Glomerular endothelial cell (primary cell): Measurements from ENCODE around the gene TNS3. TPM values are rescaled to one million over a fixed set of nuclear protein-coding genes. Genes with fewer than 3 reads are reported as not detected.
"Not testable (repeated sequence)": the region's sequence is repeated elsewhere in the genome, so short reads cannot be mapped to it uniquely, and the experiment has no call there.

Experiments
- DNase-seq: peaks from one replicate; pipeline ENCODE4 v3.0.0-alpha.2; 2011; ENCODE audit warnings: low read depth, low spot score; ENCODE audit errors: extremely low read depth
- total RNA-seq: library from RNA; depleted of rRNA; stranded (reverse); fragments of >200 nt; gene quantifications from 2 replicates; pipeline ENCODE4 v1.2.3, GENCODE V29; 2015

TNS3 gene
- total RNA-seq, 1 donor from 2014 or later = 62.3 TPM

- DNase-seq = no peak
Measured at GRCh38 chr7:47277321-47277781, 304.6 kb downstream of the TNS3 start.

DNA sequence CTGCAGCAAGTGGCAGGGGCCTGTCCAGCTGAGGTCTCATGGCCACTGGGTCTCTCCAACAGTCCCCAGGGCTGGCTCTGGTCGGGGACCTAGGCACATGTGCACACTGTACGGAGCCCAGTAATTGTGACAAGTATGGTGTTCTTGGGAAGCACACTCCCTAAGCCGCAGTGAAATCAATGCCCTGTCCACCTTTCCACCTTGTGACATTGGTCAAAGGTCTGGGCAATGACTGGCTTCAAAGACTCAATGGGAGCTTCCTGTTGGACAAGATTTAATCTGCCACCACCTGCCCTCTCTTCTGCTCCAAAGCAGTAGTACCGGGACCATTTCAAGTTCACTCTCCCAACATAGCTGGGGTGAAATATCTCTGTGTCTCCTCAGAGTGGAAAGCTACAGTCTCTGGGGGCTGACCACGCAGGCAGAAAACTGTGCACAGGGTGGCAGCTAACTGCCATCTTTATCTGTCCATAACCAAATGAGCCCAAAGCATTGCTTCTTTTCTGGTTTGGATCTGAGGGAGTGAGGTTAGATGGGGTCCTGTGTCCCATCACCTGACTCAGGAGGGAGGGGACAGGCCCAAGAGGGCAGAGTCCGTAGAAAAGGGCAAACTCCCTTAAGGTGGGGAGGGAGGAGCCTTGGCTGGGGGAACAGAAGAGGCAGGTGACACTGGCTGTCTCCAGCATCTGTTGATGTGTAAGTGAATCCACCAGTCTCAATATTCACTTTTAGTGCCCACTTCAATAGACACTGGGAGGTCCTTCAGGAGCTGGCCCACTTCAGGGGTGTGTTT, 307.7 kb downstream of the TNS3 start:
- DNase-seq = no peak

DNA sequence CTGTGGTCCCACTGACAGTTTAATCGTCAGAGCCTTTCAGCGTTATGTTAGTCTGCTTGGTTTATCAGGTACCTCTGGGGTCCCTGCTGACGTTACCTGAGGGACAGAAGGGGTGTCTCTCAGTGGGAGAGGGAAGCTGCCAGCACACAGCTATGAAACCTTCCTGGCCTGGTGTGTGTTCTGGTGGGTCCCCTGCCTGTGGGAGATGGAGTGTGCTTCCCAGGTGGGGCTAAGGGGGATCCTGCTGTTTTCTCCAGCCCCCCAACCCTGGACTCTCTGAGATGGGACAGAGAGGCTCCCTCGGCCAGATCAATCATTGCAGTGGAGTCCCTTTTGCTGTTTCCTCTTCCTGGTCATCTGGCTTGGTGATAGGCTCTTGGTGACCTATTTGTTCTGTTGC, 308.8 kb downstream of the TNS3 start:
- DNase-seq = no peak

DNA sequence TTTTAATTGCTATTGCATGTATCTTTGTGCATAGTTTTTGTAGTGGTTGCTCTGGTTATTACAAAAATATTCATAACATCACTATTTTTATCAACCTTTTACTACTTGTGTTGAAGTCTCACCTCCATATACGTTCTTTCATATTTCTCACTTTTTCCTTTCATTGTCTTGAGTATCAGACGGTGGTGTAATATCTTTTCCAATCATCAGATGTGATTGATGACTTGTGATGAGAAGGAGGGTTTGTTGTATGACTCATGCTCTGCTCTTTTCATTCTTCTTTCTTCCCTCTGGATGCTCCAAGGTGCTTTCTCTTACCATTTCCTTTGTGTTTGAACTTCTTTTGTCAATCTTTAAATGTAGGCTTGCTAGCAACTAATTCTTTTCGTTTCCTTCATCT, 310.2 kb downstream of the TNS3 start:
- no peak for DNase-seq

- no peak for DNase-seq
Measured at GRCh38 chr7:47268851-47269836, 312.8 kb downstream of the TNS3 start.

- DNase-seq = no peak
Measured at GRCh38 chr7:47267346-47267745, 314.6 kb downstream of the TNS3 start.

- no peak for DNase-seq
Measured at GRCh38 chr7:47266799-47267198, 315.1 kb downstream of the TNS3 start.

DNA sequence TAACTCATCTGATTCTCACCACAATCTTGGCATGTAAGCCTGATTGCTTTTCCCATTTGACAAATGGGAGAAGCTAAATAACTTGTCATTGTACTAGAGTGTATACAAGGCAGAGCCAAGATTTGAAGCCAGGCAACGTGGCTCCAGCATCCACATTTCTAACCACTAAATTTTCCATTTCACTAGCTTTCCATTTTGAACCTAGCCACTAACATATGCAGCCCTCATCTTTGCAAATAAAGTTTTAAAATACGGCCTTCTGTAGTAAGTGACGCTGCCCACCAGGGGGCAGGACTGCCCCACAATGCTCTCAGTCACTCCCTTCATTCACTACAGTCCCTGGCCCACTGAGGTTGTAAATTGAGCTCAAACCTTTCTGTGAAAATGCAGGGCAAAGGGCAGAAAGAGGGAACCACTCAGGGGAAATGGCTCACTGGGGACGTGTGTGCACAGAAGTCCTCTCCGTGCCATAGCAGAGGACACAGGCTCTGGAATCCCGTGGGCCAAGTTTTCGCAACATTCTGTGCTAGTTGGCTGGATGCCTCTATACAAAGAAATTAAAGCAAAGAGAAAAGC, 315.7 kb downstream of the TNS3 start:
- no peak for DNase-seq

DNA sequence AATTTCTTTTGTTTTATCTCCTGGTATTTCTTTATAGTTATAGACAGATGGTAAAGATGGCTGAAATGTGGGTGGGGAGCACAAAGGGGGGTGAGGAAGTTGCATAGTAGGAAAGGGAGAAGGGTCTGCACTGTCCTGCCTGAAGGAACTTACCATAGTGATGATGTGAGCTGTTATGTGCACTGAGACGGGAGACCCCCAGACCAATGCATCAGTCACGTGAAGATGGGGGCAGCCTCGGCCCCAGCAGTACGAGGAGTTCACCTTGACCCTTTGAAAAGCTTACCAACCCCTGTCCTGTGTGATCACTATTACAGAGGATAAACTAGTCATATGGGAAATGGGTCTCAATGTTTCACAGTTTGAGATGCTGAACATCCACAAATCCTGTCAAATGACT, 316.3 kb downstream of the TNS3 start:
- no peak for DNase-seq

DNA sequence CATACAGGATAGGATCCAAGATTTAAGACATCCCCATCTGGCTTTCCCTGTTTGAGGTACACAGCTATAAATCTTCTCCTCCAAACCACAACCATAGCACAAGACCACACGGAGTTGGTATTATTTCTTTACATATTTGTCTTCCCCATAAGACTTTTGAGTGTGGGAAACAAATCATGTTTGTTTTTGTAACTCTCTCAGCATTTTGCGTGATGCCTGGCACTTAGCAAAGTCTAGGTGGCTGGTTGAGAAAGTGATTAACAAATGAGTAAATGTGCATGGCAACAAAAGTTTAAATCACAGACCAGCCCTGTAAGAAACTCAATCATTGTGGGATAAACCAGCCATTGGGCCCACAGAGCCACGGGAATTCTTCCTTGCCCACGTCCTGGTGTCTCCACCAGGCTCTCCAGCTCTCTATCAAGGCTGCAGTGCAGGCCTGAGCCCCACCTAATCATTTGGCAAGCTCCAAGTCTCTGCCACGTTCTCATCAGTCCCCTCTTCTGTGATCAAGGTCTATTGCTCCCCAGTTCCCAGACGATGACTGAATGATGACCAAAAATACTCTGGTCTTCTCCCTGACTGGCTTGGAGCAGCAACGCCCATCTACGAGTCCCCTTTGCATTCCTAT, 317.8 kb downstream of the TNS3 start:
- no peak for DNase-seq

- no peak for DNase-seq
Measured at GRCh38 chr7:47262881-47263280, 319.0 kb downstream of the TNS3 start.

GRCh38 chr7:47262160-47262559, 319.8 kb downstream of the TNS3 start:
- DNase-seq = not testable (repeated sequence)

- DNase-seq = no peak
Measured at GRCh38 chr7:47260270-47260669, 321.6 kb downstream of the TNS3 start.

- DNase-seq = no peak
Measured at GRCh38 chr7:47259682-47260081, 322.2 kb downstream of the TNS3 start.

DNA sequence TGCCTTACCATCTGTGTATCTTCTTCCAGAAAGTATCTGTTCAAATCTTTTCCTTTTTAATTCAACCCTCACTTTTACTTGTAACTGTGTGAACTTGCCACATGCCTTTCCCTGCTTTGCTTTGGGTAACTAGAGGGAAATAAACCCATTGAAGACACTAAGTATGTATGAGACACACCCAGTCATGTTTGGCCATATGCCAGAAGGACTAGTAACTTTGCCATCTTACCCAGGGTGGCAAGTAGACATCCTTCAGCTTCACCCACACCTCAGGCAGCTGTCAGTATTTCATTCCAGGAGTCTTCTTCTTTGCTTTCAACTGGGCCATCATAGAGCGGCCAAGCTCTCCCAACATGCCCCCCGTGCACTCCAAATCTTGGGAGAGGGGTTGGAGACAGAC, 323.1 kb downstream of the TNS3 start:
- DNase-seq = no peak

DNA sequence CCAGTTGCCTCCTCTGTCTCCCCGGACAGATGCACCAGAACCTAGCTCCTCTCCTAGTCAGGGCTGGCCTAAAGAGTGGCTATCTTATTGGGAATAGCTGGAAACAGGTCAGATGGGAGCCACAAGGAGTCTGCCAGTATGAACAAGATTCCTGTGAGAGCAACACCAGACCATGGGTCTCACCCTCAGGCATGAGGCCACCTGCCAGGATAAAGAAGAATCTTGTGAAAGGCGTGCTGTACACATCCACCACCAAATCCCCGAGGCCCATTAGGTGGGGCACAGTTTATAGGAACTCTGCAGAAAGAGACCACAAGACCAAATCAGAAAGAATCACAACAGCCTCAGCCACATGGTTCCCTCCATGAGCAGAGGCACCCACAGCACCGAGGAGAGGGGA, 325.9 kb downstream of the TNS3 start:
- DNase-seq = no peak

- DNase-seq = no peak
Measured at GRCh38 chr7:47255441-47255840, 326.5 kb downstream of the TNS3 start.

DNA sequence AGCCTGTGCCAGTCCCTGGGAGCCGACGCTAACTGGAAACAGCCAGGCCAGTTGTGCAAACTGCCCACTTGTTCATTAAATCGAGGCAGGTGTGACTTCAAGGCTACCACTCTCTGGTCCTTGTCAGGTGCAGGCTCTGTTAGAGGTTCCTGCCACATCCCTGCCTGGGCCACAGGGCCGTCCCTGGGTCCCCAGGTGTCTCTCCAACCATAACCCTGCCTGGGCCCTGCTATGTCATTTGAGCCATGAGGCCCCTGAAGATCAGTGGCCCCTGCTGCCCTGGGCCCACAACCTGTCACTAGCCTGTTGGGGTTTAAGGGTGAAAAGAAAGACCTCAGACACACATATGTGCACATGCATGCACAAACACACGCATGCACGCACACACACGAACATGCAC, 326.9 kb downstream of the TNS3 start:
- DNase-seq = no peak

GRCh38 chr7:47254081-47254977, 327.6 kb downstream of the TNS3 start:
- DNase-seq = no peak

DNA sequence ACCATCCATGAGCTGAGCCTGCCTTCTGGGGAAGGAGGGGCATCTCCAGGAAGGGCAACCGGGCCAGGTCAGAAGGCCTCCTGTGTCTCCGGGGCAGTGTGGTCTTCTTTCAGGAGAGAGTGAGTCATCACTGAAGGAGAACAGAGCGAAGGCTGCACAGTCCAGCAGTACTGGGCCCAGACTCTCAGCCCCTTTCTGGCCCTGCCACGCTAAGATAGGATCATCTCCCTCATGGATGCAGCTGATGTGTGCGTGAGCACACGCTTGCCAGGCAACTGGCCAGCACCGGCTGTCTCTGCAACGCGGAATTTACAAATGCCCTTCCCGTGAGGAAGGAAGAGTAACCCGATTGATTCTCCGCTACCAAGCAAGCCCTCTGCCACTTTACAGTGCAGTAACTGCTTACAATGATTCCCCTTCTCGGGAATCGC, 328.2 kb downstream of the TNS3 start:
- DNase-seq = no peak
